ENCODE results near the gene TMEM60. TPM values are rescaled to one million over a fixed set of nuclear protein-coding genes. Genes with fewer than 3 reads are reported as not detected.
"Not testable (repeated sequence)": the region's sequence is repeated elsewhere in the genome, so short reads cannot be mapped to it uniquely, and the experiment has no call there.

The TMEM60 gene
- total RNA-seq, 1 donor from 2014 or later: 20.7 TPM

GRCh38 chr7:77837966-77838365 lies 39.7 kb upstream of the TMEM60 start:
- Mint-ChIP-seq H3K9me3 (ENCODE audit: low read depth) (no peaks in the 10 kb centered on the region), H3K27me3 (no peaks in the 10 kb centered on the region), H3K36me3 (ENCODE audit: insufficient read depth) (no peaks in the 10 kb centered on the region), H3K27ac (no peak overlapping the region), H3K4me1 (ENCODE audit: low read depth) (peaks cover 9% of the 10 kb centered on the region), H3K4me3 (ENCODE audit: low read depth) (no peak overlapping the region)
- no peak for TF ChIP-seq CTCF (IDR thresholded peaks at IDR 0.05; ENCODE audit: unreplicated experiment)
- DNase-seq (ENCODE audit: low spot score, unreplicated experiment): no peak

GRCh38 chr7:77837275-77837674 lies 39.0 kb upstream of the TMEM60 start:
- H3K4me1 Mint-ChIP-seq (ENCODE audit: low read depth): peaks cover 9% of the 10 kb centered on the region
- no peak overlapping the region for H3K4me3 Mint-ChIP-seq (ENCODE audit: low read depth)
- TF ChIP-seq CTCF (IDR thresholded peaks at IDR 0.05; ENCODE audit: unreplicated experiment): no peak
- no peak for DNase-seq (ENCODE audit: low spot score, unreplicated experiment)
- no peaks in the 10 kb centered on the region for H3K36me3 Mint-ChIP-seq (ENCODE audit: insufficient read depth)
- no peaks in the 10 kb centered on the region for H3K27me3 Mint-ChIP-seq
- H3K9me3 Mint-ChIP-seq (ENCODE audit: low read depth): no peaks in the 10 kb centered on the region
- no peak overlapping the region for H3K27ac Mint-ChIP-seq

DNA sequence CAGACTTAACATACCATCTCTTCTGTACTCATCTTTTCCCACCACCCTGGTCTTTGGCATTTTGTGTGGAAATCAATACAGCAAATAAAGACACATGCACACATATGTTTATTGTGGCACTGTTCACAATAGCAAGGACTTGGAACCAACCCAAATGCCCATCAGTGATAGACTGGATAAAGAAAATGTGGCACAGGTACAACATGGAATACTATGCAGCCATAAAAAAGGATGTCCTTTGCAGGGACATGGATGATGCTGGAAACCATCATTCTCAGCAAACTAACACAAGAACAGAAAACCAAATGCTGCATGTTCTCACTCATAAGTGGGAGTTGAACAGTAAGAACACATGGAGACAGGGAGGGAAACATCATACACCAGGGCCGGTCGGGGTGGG lies 38.2 kb upstream of the TMEM60 start:
- not testable (repeated sequence) for H3K9me3 Mint-ChIP-seq (ENCODE audit: low read depth); DNase-seq (ENCODE audit: low spot score, unreplicated experiment)

DNA sequence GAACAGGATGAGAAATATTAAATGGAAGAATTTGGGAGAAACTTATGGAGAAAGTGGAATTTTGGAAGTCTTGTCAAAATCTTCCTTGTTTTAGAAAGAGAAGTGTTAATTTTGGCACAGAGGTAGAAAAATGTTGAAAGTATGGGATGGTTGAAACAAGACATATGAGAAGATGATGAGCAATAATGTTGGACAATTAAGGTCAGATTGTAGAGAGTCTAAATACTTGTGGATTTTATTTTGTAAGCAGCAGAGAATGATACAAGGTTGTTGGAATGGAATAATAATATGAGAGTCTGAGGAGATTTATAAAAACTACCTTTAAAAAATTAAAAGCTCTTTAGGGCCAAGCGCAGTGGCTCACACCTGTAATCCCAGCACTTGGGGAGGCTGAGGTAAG lies 34.9 kb upstream of the TMEM60 start:
- Mint-ChIP-seq H3K27ac (no peak overlapping the region), H3K36me3 (ENCODE audit: insufficient read depth) (no peaks in the 10 kb centered on the region), H3K4me3 (ENCODE audit: low read depth) (no peak overlapping the region), H3K4me1 (ENCODE audit: low read depth) (peaks cover 15% of the 10 kb centered on the region), H3K9me3 (ENCODE audit: low read depth) (no peaks in the 10 kb centered on the region), H3K27me3 (no peaks in the 10 kb centered on the region)
- no peak for TF ChIP-seq CTCF (IDR thresholded peaks at IDR 0.05; ENCODE audit: unreplicated experiment)
- no peak for DNase-seq (ENCODE audit: low spot score, unreplicated experiment)

More for the DNA sequence above, 38.2 kb upstream of the TMEM60 start:
- H3K36me3 Mint-ChIP-seq (ENCODE audit: insufficient read depth); H3K27me3 Mint-ChIP-seq; H3K4me3 Mint-ChIP-seq (ENCODE audit: low read depth): not testable (repeated sequence)
- Mint-ChIP-seq H3K4me1 (ENCODE audit: low read depth) (peaks cover 11% of the 10 kb centered on the region), H3K27ac (peak overlapping the region; percentile 69)

GRCh38 chr7:77831953-77832352 lies 33.7 kb upstream of the TMEM60 start:
- Mint-ChIP-seq H3K36me3 (ENCODE audit: insufficient read depth) (no peaks in the 10 kb centered on the region), H3K9me3 (ENCODE audit: low read depth) (no peaks in the 10 kb centered on the region), H3K4me1 (ENCODE audit: low read depth) (peaks cover 7% of the 10 kb centered on the region)

More at GRCh38 chr7:77831953-77832352, 33.7 kb upstream of the TMEM60 start:
- no peak for DNase-seq (ENCODE audit: low spot score, unreplicated experiment)
- Mint-ChIP-seq H3K27ac (no peak overlapping the region), H3K4me3 (ENCODE audit: low read depth) (no peak overlapping the region), H3K27me3 (no peaks in the 10 kb centered on the region)
- TF ChIP-seq CTCF (IDR thresholded peaks at IDR 0.05; ENCODE audit: unreplicated experiment): no peak
